Stimulated activated CD8-positive, alpha-beta memory T cell treated with anti-CD3 and anti-CD28 coated beads, Interleukin-7, amount 100 ng/mL, for 4 hours (primary cell): Measurements from ENCODE around the gene POLD1.

Experiments
- DNase-seq, 2 donors: peaks; one replicate each; pipeline ENCODE4 v3.0.0-alpha.2; 2020; ENCODE audit warnings: low read depth in 2 of 2

Gene POLD1

GRCh38 chr19:50418176-50419021 lies 34.3 kb downstream of the POLD1 start, which contains the start of gene SPIB:
TSS of gene SPIB (plus strand) at chr19:50418938. CDS start at chr19:50418963, 25 bp downstream.
- no peak for DNase-seq

GRCh38 chr19:50419022-50419579 lies 35.0 kb downstream of the POLD1 start:
- DNase-seq = no peak

DNA sequence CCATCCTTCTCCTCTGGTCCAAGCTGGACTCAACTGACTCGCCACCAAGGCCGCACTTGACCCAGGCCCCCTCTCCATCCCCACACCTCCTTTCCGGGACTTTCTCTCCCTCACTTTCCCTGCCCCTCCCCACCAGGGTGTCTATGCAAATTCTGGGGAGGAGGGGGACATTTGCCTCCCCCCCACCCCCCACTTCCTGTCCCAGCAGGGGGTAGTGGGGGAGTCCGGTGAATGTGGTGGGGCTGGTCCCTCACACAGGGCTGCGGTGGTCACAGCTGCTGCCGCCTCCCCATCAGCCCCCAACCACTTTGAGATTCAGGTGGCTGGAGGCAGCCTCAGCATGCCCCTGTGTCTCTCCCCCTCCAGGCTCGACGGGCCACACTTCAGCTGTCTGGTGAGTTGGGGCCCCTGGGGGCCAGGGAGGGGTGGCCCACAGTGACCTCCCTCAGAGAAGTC lies 35.5 kb downstream of the POLD1 start:
- DNase-seq = no peak

DNA sequence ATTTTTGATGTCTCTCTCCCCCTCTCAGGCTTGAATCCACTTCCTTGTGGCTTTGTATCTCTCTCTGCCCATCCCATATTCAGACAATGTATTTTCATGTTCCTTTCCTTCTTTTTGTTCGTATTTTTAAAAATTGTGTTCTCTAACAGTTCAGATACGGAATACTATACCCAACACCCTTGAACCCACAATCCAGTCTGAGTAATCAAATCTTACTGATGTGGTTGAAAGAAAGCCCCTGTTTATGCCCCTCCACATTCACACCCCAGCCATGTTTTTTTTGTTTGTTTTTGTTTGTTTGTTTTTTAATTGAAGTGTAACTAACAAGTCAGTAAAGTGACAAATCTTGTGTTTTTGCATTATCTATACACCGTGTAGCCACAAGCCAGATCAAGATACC lies 36.0 kb downstream of the POLD1 start:
- no peak for DNase-seq

- DNase-seq = no peak
Observed at GRCh38 chr19:50420808-50421207, 36.7 kb downstream of the POLD1 start.

DNA sequence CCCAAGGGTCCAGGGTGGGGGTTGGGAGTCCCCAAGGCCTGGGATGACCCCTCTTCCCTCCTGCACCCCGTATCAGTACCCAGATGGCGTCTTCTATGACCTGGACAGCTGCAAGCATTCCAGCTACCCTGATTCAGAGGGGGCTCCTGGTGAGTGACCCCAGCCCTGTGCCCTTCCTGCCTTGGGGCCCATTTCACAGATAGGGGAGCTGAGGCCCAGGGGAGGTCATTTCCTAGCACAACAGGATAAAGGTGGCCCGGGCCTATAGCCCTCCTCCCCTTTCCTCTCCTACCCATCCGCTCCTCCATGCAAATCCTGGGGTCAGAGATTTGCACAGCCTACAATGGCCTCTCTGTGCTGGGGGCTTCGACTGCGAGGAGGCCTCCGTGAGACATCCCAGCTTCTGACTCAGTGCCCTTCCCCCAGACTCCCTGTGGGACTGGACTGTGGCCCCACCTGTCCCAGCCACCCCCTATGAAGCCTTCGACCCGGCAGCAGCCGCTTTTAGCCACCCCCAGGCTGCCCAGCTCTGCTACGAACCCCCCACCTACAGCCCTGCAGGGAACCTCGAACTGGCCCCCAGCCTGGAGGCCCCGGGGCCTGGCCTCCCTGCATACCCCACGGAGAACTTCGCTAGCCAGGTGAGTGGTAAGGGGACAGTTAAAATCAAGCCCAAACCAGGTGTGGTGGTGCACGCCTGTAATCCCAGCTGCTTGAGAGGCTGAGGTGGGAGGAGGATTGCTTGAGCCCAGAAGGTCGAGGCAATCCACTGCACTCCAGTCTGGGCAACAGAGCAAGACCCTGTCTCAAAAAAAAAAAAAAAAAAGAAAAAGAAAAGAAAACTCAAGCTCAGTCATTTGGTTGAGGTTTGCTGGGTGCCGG lies 38.5 kb downstream of the POLD1 start:
- DNase-seq = no peak

GRCh38 chr19:50423279-50424113 lies 39.3 kb downstream of the POLD1 start:
- DNase-seq = no peak

DNA sequence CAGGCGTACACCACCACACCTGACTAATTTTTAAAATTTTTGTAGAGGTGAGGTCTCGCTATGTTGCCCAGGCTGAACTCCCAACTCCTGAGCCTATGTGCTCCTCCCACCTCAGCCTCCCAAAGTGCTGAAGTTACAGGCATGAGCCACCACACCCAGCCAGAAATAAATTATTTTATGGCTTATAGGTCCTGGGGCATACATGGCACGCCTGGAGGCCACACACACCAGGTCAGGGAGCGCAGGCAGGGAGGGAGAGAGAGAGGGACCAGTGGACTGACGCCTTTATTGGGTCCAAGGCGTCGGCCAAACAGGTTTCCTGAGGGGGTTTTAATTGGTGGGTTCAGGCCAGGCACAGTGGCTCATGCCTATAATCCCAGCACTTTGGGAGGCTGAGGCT lies 41.4 kb downstream of the POLD1 start:
- no peak for DNase-seq

DNA sequence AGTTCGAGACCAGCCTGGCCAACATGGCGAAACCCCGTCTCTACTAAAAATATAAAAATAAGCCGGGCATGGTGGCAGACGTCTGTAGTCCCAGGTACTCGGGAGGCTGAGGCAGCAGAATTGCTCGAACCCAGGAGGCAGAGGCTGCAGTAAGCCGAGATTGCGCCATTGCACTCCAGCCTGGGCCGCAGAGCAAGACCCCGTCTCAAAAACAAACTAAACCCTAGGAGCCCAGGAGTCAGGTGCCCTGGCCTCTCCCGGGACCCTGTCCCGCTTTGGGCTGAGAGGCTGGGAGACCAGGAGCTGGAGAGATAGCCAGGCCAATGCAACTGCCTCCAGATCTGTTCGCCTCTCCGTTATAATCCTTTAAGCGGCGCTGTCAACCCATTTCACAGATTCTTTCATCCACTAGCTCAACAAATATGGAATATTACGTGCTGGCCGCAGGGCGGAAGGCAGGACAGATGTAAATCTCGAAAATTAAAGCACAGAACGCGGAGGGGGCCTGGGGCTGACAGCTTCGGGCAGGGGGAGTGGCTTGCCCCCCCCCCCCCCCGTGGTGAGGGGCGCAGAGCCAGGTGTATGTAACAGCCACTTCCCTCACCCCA lies 43.3 kb downstream of the POLD1 start:
- no peak for DNase-seq

DNA sequence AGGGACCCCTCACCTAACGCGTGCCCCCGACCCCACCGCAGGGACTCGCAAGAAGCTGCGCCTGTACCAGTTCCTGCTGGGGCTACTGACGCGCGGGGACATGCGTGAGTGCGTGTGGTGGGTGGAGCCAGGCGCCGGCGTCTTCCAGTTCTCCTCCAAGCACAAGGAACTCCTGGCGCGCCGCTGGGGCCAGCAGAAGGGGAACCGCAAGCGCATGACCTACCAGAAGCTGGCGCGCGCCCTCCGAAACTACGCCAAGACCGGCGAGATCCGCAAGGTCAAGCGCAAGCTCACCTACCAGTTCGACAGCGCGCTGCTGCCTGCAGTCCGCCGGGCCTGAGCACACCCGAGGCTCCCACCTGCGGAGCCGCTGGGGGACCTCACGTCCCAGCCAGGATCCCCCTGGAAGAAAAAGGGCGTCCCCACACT lies 43.9 kb downstream of the POLD1 start:
- peak in 1 of 2 donors; percentile 13 for DNase-seq

DNA sequence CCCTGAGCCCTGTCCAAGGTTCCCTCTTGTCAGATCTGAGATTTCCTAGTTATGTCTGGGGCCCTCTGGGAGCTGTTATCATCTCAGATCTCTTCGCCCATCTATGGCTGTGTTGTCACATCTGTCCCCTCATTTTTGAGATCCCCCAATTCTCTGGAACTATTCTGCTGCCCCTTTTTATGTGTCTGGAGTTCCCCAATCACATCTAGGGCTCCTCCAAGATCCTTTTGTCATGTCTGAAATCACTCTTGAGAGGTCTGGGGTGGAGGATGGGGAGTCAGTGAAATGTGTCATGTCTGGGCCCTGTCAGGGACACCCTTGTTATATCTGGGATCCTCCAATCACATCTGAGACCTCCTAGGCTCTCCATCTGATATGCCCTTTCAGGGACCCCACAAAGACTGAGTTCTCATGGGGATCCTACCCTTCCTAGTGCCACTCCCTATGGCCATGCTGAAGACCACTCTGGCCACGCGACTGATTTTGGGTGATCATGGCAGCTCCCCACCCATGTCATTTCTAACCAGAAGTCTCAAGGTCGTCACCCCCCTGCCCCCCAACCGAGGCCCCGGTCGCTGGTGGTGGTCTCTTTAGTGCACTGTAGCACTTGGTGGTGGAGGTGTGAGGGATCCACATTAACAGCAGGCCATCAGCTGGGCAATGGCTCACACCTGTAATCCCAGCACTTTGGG lies 44.8 kb downstream of the POLD1 start:
- DNase-seq = no peak

- no peak for DNase-seq
Observed at GRCh38 chr19:50430888-50431342, 46.8 kb downstream of the POLD1 start.

DNA sequence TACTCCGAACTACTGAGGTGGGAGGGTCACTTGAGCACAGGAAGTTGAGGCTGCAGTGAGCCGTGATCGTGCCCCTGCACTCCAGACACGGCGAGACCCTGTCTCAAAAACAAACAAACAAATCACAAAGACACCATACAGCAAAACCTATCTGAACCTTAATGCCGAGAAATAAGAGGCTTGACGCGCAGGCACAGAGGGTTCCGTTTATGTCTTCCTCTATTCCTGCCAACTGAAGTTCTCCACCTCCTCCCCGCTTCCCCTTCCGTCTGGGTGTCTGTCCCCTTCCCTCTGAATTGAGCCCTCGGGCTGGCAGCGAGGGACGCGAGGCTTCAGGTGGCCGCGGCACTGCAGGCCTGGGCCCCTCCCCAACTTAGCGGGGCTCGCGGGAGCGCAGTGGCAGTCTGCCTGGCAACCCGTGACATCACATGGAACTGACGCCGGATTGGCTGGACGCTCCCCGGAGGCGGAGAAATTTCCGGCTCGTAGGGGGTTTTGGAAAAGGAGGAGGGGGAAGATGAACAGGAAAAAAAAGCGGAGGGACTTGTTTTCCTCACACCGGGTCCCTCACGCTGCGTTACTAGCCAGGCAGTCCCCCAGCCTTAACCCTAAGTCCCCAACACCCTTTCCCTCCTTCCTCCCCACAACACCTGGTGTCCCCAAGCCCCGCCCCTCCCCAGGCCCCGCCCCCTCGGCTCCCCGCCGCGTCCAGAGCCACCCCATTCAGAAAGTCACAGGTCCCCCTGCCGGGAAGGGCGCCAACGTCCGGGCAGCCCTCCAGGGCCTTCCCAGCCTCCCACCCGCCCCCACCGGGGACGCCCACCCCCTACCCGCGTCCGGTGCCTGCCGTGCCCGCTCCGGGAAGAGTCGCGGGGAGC lies 47.4 kb downstream of the POLD1 start:
- peak; percentile 74 to 76 for DNase-seq

DNA sequence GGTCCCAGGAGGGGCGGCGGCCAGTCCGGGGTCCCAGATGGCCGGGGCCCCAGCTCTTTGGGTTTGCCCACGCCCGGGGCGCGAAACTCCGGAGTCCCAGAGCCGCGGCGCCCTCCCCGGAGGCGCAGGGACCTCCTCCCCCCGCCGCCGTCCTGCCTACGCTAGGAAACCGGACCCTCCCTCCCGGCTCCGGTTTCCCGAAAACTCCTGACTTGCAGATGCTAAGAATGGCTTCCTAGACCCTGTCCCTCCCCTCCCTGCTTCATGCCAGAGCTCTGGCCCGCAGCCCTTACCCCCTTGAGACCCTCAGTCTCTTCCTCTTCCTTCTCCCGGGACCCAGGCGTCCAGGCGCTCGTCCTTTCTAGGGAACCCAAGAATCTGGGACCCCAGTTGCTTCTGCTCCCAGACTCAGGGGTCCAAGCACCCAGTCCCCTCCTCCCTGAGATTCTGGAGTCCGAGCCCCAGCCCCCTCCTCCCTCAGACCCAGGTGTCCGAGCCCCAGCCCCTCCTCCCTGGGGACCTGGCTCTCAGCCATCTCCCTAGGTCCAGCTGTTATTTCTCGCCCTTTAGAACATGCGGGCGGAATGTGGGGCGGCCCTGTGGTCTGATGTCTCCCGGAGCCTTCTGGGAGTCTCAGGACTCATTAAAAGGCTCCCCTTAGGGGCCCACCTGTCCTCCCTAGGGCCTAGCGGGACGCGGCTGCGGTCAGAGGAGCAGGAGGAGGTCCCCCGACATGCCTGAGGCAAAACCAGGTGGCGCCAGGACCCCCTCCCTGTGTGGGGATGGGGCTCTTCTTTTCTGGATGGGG lies 48.3 kb downstream of the POLD1 start, which contains the start of gene MYBPC2:
Gene MYBPC2 (plus strand): TSS at position 672 of the 808 bp plus-strand sequence. CDS start 62 bp downstream, at position 734.
- no peak for DNase-seq

- no peak for DNase-seq
Observed at GRCh38 chr19:50433201-50434180, 49.3 kb downstream of the POLD1 start.

DNA sequence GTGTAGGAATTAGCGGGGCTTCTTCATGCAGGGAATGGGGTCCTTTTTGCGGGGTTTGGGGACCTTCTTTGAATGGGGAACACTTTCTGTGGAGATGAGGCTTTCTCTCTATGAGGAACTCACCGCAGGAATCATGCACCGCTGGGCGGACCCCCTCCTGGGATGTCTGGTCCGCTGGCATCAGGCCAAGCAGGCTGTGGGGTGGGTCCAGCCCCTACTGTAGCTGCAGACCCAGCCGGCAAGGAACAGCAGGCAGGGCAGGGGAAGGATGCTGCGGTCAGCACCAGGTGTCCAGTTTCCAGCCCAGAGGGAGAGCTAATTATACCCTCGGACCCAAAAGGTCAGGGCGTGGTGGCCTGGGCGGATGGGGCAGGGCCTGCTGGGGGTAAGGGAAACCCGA lies 50.4 kb downstream of the POLD1 start:
- no peak for DNase-seq

DNA sequence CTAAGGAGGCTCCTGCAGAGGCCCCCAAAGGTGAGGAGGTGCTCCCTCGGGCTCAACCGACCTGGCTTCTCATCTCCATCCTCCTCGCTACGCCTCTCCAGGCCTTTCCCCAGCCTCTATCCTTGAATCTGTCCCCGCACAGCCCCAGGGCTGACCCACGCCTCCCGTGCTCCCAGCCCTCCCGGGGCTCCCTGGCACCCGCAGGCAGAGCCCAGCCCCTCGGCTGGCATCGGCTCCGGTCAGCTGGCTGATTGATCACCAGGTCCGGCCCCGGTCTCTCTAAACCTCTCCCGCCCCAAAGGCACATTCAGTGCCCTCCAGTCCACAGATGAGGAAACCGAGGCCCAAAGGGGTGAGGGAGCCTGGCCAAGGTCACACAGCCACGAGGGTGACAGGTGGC lies 51.1 kb downstream of the POLD1 start:
- DNase-seq = no peak
